ENCODE data around the gene KCTD15.

DNA sequence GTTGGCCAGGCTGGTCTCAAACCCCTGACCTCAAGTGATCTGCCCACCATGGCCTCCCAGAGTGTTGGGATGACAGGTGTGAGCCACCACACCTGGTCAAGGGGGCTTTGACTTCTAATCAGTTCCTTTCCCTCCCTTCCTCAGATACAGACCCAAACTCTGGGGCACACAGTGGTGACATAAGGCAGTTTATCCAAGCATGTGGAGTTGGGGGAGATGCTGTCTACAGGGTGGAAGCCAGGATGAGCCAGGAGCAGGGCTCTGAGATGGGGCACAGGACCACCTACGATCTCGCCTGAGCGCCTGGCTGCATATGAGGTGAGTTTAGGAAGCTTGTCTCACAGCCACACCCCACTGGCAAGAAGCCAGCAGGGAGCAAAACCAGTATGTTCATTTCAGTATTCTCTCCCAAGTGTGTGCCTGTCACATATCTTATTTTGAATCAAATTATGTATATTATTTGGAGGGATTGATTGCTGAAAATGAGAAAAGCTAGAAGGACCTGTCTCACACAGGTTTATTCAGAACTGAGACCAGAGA is 67.7 kb downstream of the KCTD15 start:
- no peak for TF ChIP-seq REST (IDR thresholded peaks at IDR 0.05)
- TF ChIP-seq FOXA1 (IDR thresholded peaks at IDR 0.05): no peak
- TF ChIP-seq CTCF (IDR thresholded peaks at IDR 0.05; ENCODE audit: low read depth, low read length, missing input control): no peak
- no peak for TF ChIP-seq EGR1 (IDR thresholded peaks at IDR 0.05; ENCODE audit: low read depth in 2 of 2)
